Pons (tissue), 1 donor: ENCODE results near the gene CXCL14.
"Not testable (repeated sequence)": the region's sequence is repeated elsewhere in the genome, so short reads cannot be mapped to it uniquely, and the experiment has no call there.

Source experiments
- DNase-seq: peaks from one replicate; pipeline ENCODE4 v3.0.0-alpha.2; 2016; ENCODE audit warnings: low spot score

The CXCL14 gene

GRCh38 chr5:135543001-135543484 is 35.7 kb downstream of the CXCL14 start:
- no peak for DNase-seq

GRCh38 chr5:135541807-135542502 is 36.8 kb downstream of the CXCL14 start:
- DNase-seq = no peak

- DNase-seq = no peak
Observed at GRCh38 chr5:135539430-135540005, 39.3 kb downstream of the CXCL14 start.

- no peak for DNase-seq
Observed at GRCh38 chr5:135538261-135538660, 40.5 kb downstream of the CXCL14 start.

- DNase-seq = no peak
Observed at GRCh38 chr5:135537745-135538144, 41.0 kb downstream of the CXCL14 start.

GRCh38 chr5:135537271-135537670 is 41.5 kb downstream of the CXCL14 start:
- DNase-seq = no peak

GRCh38 chr5:135535820-135536801 is 42.7 kb downstream of the CXCL14 start, which contains the start of gene NEUROG1:
TSS of gene NEUROG1 (minus strand) at chr5:135535964. CDS start at chr5:135535690, 274 bp downstream.
- no peak for DNase-seq

GRCh38 chr5:135535420-135535819 is 43.4 kb downstream of the CXCL14 start:
- DNase-seq = no peak

- DNase-seq = no peak
Observed at GRCh38 chr5:135534609-135535419, 44.0 kb downstream of the CXCL14 start.

- DNase-seq = no peak
Observed at GRCh38 chr5:135533794-135534193, 45.0 kb downstream of the CXCL14 start.

- no peak for DNase-seq
Observed at GRCh38 chr5:135533334-135533733, 45.5 kb downstream of the CXCL14 start.

GRCh38 chr5:135529576-135529975 is 49.2 kb downstream of the CXCL14 start:
- not testable (repeated sequence) for DNase-seq

- DNase-seq = no peak
Observed at GRCh38 chr5:135526924-135527323, 51.9 kb downstream of the CXCL14 start.

GRCh38 chr5:135521964-135522363 is 56.8 kb downstream of the CXCL14 start:
- no peak for DNase-seq
